Coronary artery (tissue), 2 donors: ENCODE results near the gene RPS6KA5.
A peak's percentile ranks its signal among the peaks of the same experiment; 100 is the strongest.
"Not testable (repeated sequence)": the region's sequence is repeated elsewhere in the genome, so short reads cannot be mapped to it uniquely, and the experiment has no call there.

ENCODE experiments used
- DNase-seq: peaks from one replicate; pipeline ENCODE4 v3.0.0-alpha.2; 2017; ENCODE audit warnings: low spot score
- H3K27ac ChIP-seq, 2 donors: fragments of 200-600 bp; sonication (generic); one replicate each; pipeline ENCODE4 v1.5.1; 2016 to 2019
- H3K4me3 ChIP-seq: fragments of 200-600 bp; sonication (generic); 2 replicates; pipeline ENCODE4 v1.5.1; 2016; ENCODE audit warnings: mild to moderate bottlenecking, moderate library complexity
- TF ChIP-seq, protein P1 (sequence below): fragments of 200-600 bp; sonication (generic); IDR thresholded peaks from one replicate; pipeline ENCODE4 v1.5.1; 2019; ENCODE audit warnings: antibody characterized with exemption

RPS6KA5 gene

DNA sequence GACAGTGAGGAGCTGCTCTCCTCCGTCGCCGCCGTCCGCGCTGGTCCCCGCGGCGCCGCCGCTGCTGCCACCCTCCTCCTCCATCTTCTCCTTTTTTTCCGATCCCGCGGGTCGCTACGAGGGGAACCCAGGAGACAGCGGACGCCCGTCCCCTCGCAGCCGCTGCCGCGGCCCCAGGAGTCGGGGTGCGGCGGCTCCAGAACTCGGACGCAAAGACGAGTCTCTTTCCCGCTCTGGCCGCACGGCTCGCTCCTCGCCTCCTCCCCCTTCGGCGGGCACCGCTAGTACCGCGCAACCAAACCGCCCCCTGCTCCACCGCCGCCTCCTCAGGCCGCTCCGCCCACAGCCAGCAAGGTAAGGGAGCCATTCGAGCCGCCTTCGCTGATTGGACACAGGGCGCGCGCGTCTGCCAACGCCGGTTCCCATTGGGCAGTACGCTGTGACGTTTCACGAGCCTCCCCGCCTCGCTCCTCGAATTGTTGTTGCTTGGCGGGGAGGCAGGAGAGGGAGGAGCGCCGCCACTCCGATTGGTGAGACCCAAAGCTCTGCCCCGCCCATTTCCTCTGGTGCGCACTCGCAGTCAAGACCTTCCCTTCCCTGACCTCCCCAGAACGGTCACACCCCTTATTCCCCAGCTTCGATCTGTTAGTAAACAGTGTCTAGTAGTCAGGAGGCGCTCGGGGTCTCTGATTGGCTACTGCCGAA, at the start of gene RPS6KA5:
Gene RPS6KA5, minus strand, starts transcription at position 291 of the 705 bp plus-strand sequence. Its CDS starts 207 bp downstream, at position 84.
- peak within 1 kb of the TSS; percentile 93 for H3K4me3 ChIP-seq
- peak within 1 kb of the TSS; percentile 97 for H3K27ac ChIP-seq
- TF ChIP-seq, protein P1, sequence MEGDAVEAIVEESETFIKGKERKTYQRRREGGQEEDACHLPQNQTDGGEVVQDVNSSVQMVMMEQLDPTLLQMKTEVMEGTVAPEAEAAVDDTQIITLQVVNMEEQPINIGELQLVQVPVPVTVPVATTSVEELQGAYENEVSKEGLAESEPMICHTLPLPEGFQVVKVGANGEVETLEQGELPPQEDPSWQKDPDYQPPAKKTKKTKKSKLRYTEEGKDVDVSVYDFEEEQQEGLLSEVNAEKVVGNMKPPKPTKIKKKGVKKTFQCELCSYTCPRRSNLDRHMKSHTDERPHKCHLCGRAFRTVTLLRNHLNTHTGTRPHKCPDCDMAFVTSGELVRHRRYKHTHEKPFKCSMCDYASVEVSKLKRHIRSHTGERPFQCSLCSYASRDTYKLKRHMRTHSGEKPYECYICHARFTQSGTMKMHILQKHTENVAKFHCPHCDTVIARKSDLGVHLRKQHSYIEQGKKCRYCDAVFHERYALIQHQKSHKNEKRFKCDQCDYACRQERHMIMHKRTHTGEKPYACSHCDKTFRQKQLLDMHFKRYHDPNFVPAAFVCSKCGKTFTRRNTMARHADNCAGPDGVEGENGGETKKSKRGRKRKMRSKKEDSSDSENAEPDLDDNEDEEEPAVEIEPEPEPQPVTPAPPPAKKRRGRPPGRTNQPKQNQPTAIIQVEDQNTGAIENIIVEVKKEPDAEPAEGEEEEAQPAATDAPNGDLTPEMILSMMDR = no peak
- peak; percentile 100 for DNase-seq

DNA sequence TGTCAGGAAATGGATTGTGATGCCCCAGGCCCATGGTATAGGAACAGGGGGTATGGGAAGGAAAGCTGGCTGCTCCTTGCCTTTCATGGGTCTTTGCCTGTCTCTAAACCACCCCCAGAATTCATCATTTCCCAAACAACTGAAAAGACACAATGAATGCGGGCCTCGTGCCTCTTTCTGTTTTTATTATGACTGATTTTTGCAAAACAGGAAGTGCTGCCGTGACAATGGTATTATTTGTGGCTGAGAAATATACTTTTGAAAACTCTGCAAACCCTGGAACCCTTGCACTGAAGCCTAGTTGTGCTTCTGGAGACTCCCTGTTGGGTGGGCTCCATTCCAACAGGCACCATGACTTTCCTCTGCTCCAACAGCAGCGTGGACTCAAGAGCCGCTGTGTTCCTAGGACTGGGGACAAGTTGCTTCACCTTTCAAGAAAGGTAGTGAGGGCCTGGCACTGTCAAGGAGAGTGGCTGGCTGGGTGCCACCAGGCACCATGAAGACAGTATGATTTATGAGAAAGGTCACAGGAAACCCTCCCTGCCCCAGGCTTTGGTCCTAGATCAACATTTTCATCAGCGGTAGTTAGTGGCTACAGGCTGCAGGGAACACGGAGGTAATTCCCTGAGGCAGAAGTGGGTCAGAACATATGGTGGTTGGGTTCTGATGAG, 48.6 kb upstream of the RPS6KA5 start:
- H3K4me3 ChIP-seq = no peak overlapping the region
- H3K27ac ChIP-seq = peak overlapping the region in 1 of 2 donors; percentile 25
- no peak for DNase-seq
- TF ChIP-seq, protein P1 = no peak

DNA sequence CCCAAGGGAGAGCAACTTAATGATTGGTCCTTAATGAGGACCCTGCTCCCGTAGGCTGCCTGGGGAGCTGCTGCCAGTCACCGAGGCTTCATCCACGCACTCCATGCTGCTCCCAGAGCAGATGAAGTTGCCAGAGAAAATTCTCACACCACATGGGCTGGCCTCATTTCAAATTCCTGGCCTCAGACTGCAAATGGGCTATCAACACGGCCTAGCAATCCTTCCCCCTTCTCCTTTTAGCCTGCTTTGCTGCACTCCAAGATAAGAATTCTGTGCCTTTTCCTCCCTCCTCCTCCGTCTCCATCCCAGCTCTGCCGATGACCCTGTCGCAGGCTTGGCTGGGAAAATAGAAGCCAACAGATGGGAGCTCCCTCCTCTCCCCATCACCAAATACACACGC, 42.7 kb upstream of the RPS6KA5 start:
- DNase-seq = no peak
- TF ChIP-seq, protein P1 = no peak
- no peak overlapping the region for H3K4me3 ChIP-seq
- H3K27ac ChIP-seq = no peak overlapping the region

DNA sequence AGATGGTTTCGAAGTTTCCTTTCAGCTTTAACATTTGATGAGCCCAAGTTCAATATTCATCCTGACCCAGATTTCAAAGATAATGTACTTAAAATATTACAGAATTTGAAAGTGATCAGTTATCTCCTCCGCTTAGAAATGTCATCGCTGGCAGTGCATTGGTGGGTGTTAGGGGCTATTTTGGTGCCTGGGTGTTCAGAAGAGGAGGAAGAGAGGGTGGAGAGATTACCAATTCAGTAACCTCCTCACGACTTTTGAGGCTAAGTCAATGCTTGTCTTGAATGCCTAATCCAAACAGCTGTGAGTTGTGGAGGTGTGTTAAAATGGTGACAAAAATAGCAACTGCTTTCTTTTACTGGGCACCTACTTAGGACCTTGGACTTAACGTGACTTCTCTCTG, 39.7 kb upstream of the RPS6KA5 start:
- TF ChIP-seq, protein P1 = no peak
- no peak for DNase-seq
- Histone ChIP-seq H3K4me3 (no peak overlapping the region), H3K27ac (no peak overlapping the region)

DNA sequence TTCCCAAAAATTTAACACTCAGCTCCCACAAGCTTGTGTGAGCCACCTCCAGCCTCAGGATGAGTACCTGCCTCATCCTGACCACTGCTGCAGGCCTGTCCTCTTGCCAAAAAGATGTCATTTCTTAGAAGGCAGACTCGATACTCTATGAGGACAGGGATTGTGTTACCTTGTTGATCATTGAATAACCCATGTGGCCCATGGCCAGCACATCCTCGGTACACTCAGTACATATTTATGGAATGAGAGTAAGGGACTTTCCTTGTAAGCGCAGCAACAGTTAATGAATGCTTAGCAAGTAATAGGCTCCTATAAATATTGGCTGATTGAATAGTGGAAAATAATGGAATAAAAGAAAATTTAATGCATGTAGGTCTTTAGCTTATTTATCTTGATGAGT, 38.1 kb upstream of the RPS6KA5 start:
- no peak overlapping the region for H3K4me3 ChIP-seq
- TF ChIP-seq, protein P1 = no peak
- no peak overlapping the region for H3K27ac ChIP-seq
- no peak for DNase-seq

DNA sequence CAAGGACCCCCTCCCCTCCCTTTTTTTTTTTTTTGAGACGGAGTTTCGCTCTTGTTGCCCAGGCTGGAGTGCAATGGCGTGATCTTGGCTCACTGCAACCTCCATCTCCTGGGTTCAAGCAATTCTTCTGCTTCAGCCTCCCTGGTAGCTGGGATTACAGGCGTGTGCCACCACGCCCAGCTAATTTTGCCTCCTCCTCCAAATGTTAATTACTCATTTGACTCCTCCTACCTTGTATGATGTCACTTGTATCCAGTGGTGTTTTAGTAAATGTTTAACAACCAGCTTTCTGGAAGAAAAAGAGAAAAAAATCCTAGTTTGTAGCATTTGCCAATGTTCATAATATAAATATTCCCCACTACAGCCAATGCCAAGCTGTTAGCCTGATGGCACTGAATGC, 37.2 kb upstream of the RPS6KA5 start:
- H3K4me3 ChIP-seq, H3K27ac ChIP-seq, DNase-seq: not testable (repeated sequence)

DNA sequence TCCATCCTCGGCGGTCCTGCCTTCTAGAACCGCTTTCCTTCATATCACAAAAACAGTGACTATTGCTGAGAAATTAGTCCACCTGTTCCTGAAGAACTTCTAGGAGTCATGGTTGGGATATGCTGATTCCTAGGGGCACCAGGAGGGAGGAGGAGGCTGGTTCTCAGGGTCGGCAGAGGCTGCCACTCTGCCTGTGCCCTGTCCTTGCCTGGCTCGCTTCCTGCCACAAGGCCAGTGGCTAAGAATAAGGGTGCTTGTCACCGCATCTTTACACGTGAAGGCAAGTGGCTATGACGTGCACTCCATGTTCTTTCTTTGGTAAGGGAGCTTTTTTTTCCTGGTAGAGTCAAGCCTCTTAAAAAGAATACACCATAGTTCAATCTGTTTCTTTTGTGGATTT, 34.7 kb upstream of the RPS6KA5 start:
- no peak overlapping the region for H3K27ac ChIP-seq
- TF ChIP-seq, protein P1 = no peak
- H3K4me3 ChIP-seq = no peak overlapping the region
- DNase-seq = no peak
